Astrocyte (in vitro differentiated cells and primary cell): ENCODE results near the gene PAAF1.

ENCODE experiments used
- EZH2 ChIP-seq: IDR thresholded peaks from 2 replicates; pipeline ENCODE4 v1.6.1; 2012; ENCODE audit warnings: mild to moderate bottlenecking, low read length, inconsistent platforms; ENCODE audit not compliant: insufficient read depth
- TF ChIP-seq, protein P1 (sequence below): IDR thresholded peaks from 2 replicates; pipeline ENCODE4 v1.5.1; 2011; ENCODE audit warnings: low read depth, mild to moderate bottlenecking, inconsistent platforms, low read length, moderate library complexity; ENCODE audit not compliant: insufficient read depth

DNA sequence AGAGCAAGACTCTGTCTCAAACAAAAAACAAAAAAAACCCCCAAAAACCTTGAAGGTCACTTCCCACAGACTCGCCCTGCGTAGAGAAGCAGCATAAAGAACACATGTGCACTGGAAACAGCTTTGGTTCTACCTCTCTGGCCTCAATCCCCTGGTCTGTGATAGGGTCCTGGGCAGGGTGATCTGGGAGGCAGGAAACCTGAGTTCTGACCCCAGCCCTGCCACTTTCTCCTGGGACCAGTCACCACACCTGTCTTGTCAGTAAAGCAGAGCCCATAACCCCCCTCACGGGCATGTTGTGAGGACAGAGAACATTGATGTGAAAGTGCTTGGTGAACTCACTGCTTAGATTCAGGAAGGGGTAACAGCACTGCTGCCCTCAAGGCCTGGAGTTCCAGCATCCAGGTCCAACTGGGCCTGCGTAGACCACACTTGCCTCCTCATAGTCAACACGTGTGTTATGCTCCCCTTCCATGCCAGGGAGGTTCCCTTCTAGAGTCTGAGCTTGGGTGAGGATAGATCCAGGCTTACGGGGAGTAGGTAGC lies 94.4 kb downstream of the PAAF1 start:
- TF ChIP-seq, protein P1, sequence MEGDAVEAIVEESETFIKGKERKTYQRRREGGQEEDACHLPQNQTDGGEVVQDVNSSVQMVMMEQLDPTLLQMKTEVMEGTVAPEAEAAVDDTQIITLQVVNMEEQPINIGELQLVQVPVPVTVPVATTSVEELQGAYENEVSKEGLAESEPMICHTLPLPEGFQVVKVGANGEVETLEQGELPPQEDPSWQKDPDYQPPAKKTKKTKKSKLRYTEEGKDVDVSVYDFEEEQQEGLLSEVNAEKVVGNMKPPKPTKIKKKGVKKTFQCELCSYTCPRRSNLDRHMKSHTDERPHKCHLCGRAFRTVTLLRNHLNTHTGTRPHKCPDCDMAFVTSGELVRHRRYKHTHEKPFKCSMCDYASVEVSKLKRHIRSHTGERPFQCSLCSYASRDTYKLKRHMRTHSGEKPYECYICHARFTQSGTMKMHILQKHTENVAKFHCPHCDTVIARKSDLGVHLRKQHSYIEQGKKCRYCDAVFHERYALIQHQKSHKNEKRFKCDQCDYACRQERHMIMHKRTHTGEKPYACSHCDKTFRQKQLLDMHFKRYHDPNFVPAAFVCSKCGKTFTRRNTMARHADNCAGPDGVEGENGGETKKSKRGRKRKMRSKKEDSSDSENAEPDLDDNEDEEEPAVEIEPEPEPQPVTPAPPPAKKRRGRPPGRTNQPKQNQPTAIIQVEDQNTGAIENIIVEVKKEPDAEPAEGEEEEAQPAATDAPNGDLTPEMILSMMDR, result no peak
- no peak for TF ChIP-seq EZH2
